Activated effector memory CD4-positive, alpha-beta T cell treated with Interleukin-2 at 50 U/mL for 16 hours (primary cell): Measurements from ENCODE around the gene DNAJC30.

Experiments used
- DNase-seq: peaks from one replicate; pipeline ENCODE4 v3.0.0-alpha.2; 2020

Gene DNAJC30

DNA sequence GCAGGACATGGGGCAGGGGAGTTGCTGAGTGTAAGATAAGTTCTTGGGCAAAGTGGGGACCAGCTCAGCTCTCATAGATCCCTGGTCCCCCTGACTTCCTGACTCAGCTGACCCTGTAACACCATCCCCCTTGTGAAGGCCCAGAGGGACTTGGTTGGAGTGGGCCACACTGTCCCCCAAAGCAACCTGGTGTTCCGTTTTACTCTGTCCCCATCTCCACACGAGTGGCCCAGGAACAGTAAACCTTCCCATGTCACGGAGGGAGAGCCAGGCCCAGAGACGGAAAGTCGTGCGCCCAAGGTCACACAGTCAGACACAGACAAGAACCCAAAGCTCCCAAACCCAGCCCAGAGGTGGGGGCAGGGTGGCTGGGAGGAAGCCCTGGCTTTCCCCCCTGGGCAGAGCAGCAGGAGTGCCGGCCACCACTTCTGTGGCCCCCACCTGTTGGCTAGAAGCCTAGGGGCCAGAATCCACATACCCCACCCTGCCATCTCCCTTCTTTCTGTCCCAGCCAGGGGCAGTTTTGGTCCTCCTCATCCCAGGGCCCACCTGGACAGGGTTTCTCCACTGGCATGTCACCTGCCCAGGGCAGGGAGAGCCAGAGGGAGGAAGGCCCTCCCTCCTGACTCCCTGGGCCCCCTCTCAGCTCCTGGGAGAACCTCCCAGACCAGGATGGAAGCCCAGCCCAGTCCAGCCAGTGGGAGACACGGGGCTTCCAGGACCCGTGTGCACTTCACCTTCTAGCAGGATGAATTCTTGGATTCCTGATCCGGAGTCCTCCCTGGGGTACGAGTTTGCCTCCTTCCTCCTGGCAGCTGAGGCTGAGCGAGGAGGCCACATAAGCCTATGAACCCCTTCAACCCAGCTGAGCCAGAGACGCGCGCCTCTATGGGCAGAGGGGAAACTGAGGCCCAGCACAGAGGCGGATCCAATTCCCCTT, 36.2 kb downstream of the DNAJC30 start:
- DNase-seq, result no peak

DNA sequence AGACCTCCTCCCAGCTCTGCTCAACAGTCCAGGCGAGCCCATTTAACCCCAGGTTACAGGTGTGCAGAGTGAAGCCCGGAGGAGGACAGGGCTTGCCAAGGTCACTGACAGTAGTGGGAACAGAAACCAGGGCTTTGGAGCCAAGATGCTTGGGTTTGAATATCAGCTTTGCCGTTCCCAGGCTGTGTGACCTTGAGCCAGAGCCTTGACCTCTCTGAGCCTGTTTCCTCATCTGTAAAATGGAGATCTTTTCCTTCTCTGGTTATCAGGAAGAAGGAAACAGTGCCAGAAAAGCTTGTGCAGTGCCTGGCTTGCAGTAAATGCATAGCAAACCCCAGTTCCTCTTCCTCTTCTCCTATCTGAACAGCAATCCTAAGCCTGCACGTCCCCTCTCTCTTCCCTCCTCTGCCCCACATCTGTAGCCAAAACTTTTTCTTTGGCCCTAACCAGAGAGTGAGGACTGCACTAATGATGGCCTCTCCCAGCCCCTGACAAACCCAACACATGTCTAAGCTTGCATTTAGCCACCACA, 37.5 kb downstream of the DNAJC30 start:
- DNase-seq, result no peak

DNA sequence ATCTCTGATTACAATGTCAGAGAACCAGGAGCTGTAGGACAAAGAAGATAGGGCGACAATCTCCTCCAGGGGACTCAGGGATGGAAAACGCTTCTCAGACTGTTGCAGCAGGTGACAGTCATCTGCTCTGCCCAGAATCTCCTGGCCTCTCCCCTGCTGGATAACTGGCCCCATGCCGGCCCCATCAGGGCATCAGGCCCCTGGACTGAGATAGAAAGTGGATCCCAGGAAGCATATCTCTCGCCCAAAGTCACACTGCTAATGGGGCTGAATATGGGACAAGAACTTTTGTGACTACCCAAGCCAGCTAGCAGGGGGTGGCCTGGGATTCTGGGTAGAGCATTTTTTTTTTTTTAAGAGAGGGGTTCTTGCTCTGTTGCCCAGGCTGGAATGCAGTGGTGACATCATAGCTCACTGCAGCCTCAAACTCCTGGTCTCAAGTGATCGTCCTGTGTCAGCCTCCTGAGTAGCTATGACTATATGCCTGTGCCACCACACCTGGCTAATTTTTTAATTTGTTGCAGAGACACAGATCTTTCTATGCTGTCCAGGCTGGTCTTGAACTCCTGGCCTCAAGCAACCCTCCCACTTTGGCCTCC, 38.5 kb downstream of the DNAJC30 start:
- DNase-seq, result no peak

DNA sequence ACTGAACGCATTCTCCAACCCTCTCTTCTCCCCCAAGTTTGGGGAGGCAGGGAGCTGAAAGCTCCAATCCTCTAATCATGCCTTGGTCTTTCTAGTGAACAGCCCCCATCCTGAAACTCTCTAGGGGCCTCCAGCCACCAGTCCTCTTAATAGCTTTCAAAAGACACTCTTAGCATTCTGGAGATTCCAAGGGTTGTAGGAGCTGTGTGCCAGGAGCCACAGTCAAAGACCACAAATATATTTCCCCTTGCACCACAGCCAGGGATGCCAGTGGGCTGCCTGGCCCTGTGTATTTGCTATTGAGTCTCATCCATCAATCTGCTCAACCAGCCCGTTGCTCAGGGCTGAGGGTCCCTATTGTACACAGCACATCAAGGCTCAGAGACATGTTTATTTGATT, 40.4 kb downstream of the DNAJC30 start:
- DNase-seq, result no peak

DNA sequence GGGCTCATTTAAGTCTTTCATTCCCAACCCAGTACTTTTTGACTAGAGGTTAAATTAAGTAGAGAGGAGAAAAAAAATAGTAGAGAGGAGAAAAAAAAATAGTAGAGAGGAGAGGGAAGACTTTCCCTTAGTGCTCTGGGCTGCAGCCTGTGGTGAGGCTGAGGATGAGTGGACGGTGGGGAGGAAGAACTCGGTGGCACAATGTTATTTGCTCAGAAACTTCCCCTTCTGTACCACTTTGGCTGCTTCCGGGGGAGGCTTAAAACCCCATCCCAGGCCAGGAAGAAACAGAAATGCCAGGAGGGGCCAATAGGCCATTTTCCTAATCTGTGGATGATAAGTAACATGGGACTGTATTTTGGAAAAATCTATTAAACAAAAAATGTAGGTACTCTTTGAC, 44.3 kb downstream of the DNAJC30 start:
- no peak for DNase-seq

DNA sequence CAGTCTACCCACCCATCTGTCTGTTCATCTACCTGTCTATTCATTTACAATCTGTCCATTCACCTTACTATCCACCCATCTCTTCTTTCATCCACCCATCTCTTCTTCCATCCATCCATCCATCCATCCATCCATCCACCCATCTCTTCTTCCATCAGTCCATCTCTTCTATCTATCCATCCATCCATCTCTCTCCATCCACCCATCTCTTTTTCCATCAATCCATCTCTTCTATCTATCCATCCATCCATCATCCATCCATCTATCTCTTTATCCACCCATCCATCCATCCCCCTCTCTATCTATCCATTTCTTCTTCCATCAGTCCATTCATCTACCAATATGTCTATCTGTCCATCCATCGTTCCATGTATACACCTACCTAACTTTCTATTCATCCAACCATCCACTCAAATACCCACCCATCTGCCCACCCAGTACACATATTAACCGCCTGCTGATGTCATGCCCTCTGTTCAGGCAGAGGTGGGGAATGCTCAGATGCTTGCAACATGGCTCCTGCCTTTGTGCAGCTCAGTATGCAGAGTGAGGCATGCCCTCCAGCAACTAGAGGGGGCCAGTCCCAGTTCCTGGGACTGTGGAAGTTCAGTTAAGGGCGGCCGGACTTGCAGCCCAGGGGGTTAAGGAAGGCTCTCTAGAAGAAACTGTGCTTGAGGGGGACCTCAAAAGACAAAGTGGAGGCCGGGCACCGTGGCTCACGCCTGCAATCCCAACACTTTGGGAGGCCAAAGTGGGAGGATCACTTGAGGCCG, 47.6 kb downstream of the DNAJC30 start:
- DNase-seq, result no peak

DNA sequence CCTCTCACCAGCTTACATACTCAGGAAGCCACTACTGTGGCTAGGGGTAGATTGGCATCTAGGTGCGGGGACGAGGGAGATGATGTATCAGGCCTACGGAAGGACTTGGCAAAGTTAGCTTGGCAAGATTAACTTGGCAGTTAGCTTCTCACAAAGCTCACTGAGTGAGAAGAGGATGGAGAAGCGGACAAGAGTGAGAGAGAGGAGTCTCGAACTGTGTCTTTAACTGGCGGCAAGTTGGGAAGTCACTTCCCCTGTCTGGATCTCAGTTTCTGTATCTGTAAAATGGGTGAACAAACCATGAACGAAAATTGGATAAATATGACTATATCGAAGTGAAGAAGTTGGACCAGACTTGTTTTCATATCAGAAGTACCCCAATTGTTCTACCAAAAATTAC, 49.4 kb downstream of the DNAJC30 start:
- DNase-seq, result no peak

DNA sequence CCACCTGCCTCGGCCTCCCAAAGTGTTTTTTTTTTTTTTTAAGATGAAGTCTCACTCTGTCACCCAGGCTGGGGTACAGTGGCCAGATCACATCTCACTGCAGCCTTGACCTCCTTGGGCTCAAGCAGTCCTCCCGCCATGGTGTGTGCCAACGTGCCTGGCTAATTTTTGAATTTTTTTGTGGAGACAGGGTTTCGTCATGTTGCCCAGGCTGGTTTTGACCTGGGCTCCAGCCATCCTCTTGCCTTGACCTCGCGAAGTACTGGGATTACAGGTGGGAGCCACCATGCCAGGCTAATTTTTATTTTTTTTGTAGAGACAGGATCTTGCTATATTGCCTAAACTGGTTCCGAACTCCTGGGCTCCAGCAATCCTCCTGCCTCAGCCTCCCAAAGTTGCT, 49.9 kb downstream of the DNAJC30 start:
- DNase-seq, result no peak

DNA sequence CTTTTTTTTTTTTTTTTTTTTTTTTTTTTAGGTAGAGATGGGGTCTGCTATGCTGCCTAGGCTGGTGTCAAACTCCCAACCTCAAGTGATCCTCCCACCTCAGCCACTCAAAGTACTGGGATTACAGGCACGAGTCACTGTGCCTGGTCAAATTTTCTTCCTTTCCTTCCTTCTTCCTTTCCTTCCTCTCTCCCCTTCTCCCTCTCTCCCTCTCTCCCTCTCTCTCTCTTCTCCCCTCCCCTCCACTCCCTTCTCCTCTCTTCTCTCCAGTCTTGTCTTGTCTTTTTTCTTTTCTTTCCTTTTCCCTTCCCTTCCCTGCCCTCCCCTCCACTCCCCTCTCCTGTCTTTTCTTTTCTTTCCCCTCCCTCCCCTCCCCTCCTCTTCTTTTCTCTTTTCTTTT, 51.7 kb downstream of the DNAJC30 start:
- no peak for DNase-seq
